ENCODE measurements around the gene SNX33. TPM values are rescaled to one million over a fixed set of nuclear protein-coding genes. Genes with fewer than 3 reads are reported as not detected.

SNX33 gene
- polyA plus RNA-seq, 1 donor (not counting 4 experiments of a cell fraction or from before 2014, with no cell fraction given): 21.7 TPM

GRCh38 chr15:75693501-75694240, 46.0 kb downstream of the SNX33 start:
- no peaks in the 10 kb centered on the region for H3K79me2 ChIP-seq (ENCODE audit: control insufficient read depth, insufficient read depth, low read length)
- TF ChIP-seq CTCF (optimal IDR thresholded peaks at IDR 0.05 in 1 of 3, IDR thresholded peaks at IDR 0.05 in 1 of 3, conservative IDR thresholded peaks at IDR 0.05 in 1 of 3; ENCODE audit: extremely low read depth in 1 of 3, insufficient read depth in 2 of 3, low read length in 3 of 3) (no peak), EZH2 (IDR thresholded peaks at IDR 0.05; ENCODE audit: low read length) (no peak)
- H3K4me2 ChIP-seq (ENCODE audit: control insufficient read depth, extremely low read depth, insufficient read depth, low read depth, low read length): peak overlapping the region; percentile 45
- H3K27me3 ChIP-seq (ENCODE audit: control insufficient read depth, extremely low read depth, insufficient read depth, low read length): no peaks in the 10 kb centered on the region
- H4K20me1 ChIP-seq (ENCODE audit: control insufficient read depth, extremely low read depth, insufficient read depth, low read length): no peaks in the 10 kb centered on the region
- FAIRE-seq (no peak), DNase-seq (ENCODE audit: low read depth, low spot score) (no peak)
- H3K9ac ChIP-seq (ENCODE audit: control insufficient read depth, extremely low read depth, insufficient read depth, low read length): peak overlapping the region; percentile 52
- H3K27ac ChIP-seq (ENCODE audit: control insufficient read depth, insufficient read depth, low read length): peak overlapping the region; percentile 88
- H3K9me1 ChIP-seq (ENCODE audit: control insufficient read depth, extremely low read depth, insufficient read depth, low read length): no peaks in the 10 kb centered on the region
- H3K9me3 ChIP-seq (ENCODE audit: control insufficient read depth, low read depth, low read length): no peaks in the 10 kb centered on the region
- H2AFZ ChIP-seq (ENCODE audit: control insufficient read depth, low read length): peak overlapping the region; percentile 51
- H3K4me1 ChIP-seq (ENCODE audit: control insufficient read depth, extremely low read depth, insufficient read depth, low read length): peaks cover 47% of the 10 kb centered on the region
- dilution Hi-C loops (cut with MboI; ENCODE audit: extremely low pct_ligation_motif_present, low sequenced_read_pairs): no loop called here
- H3K4me3 ChIP-seq (ENCODE audit: control insufficient read depth in 2 of 3, extremely low read depth in 1 of 3, insufficient read depth in 2 of 3, low read depth in 1 of 3, low read length in 3 of 3): no peak overlapping the region
- H3K36me3 ChIP-seq (ENCODE audit: control insufficient read depth in 2 of 2, extremely low read depth in 1 of 2, insufficient read depth in 2 of 2, low read length in 2 of 2): no peaks in the 10 kb centered on the region

DNA sequence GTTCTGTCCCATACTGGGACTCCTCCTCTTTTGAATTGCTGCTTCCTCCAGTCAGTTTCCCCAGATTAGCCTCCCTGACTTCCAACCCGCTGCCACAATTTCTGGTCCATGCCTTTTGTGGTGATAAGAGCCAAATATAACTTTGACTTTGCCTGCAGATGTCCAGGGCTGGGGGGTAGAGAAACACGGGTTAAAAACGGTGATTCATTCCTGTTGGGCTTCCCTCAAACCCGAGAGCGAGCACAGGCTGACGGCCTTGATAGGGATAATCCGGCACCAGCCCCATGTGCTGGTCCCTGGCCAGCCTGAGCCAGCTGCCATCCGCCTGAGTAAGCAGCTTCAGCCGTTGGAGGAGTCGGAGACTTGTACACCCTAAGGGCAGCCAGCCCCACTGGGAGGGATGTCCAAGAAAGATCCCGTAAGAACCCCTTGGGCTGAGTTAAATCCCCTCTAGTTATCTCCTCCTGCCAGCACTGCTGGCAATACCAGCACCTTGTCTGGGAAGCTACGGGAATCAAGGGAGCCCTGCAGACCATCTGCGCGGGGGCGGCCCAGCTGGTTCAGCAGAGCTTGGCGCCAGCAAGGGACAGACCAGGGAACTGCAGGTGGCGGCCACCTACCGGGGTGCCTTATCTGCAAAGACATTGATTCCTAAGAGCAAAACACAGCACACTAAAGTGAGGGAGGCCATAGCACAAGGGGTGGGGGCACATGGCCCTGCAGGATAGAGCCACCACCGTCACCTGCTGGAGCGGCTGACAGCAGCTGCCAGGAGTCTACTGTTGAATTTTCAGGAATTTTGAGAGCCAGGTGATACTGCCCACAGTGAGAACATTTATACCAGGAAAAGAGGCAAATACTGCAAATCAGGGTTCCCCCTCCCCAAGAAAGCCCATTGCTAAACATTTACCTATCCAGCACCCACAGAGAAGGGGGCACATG, 46.8 kb downstream of the SNX33 start:
- TF ChIP-seq CTCF (optimal IDR thresholded peaks at IDR 0.05 in 1 of 3, IDR thresholded peaks at IDR 0.05 in 1 of 3, conservative IDR thresholded peaks at IDR 0.05 in 1 of 3; ENCODE audit: extremely low read depth in 1 of 3, insufficient read depth in 2 of 3, low read length in 3 of 3): peak; percentile 46 to 66 (median 53)
- no peak for TF ChIP-seq EZH2 (IDR thresholded peaks at IDR 0.05; ENCODE audit: low read length)
- dilution Hi-C loops (cut with MboI; ENCODE audit: extremely low pct_ligation_motif_present, low sequenced_read_pairs): no loop called here
- peak; percentile 90 for DNase-seq (ENCODE audit: low read depth, low spot score)
- H3K4me3 ChIP-seq (ENCODE audit: control insufficient read depth in 2 of 3, extremely low read depth in 1 of 3, insufficient read depth in 2 of 3, low read depth in 1 of 3, low read length in 3 of 3): peak overlapping the region in 1 of 3 experiments; percentile 11
- no peaks in the 10 kb centered on the region for H3K9me1 ChIP-seq (ENCODE audit: control insufficient read depth, extremely low read depth, insufficient read depth, low read length)
- no peaks in the 10 kb centered on the region for H3K9me3 ChIP-seq (ENCODE audit: control insufficient read depth, low read depth, low read length)
- peak overlapping the region; percentile 88 for H3K27ac ChIP-seq (ENCODE audit: control insufficient read depth, insufficient read depth, low read length)
- H3K79me2 ChIP-seq (ENCODE audit: control insufficient read depth, insufficient read depth, low read length): no peaks in the 10 kb centered on the region
- FAIRE-seq: peak; percentile 89
- H3K4me2 ChIP-seq (ENCODE audit: control insufficient read depth, extremely low read depth, insufficient read depth, low read depth, low read length): peak overlapping the region; percentile 45
- peak overlapping the region; percentile 52 for H3K9ac ChIP-seq (ENCODE audit: control insufficient read depth, extremely low read depth, insufficient read depth, low read length)
- peaks cover 54% of the 10 kb centered on the region for H3K4me1 ChIP-seq (ENCODE audit: control insufficient read depth, extremely low read depth, insufficient read depth, low read length)
- no peaks in the 10 kb centered on the region for H3K36me3 ChIP-seq (ENCODE audit: control insufficient read depth in 2 of 2, extremely low read depth in 1 of 2, insufficient read depth in 2 of 2, low read length in 2 of 2)
- peak overlapping the region; percentile 27 for H2AFZ ChIP-seq (ENCODE audit: control insufficient read depth, low read length)
- no peaks in the 10 kb centered on the region for H4K20me1 ChIP-seq (ENCODE audit: control insufficient read depth, extremely low read depth, insufficient read depth, low read length)
- H3K27me3 ChIP-seq (ENCODE audit: control insufficient read depth, extremely low read depth, insufficient read depth, low read length): no peaks in the 10 kb centered on the region

All from keratinocyte (primary cell).